IPS-18c (cell line): ENCODE measurements around the gene TCF12.

Experiments used
- H3K4me3 ChIP-seq: 2 replicates; pipeline ENCODE4 v1.7.0; 2013; ENCODE audit warnings: low read depth, mild to moderate bottlenecking, low read length, moderate library complexity; ENCODE audit not compliant: insufficient read depth
- H3K9me3 ChIP-seq: one replicate; pipeline ENCODE4 v1.6.1; 2013; ENCODE audit warnings: mild to moderate bottlenecking, low read length, moderate library complexity; ENCODE audit not compliant: control insufficient read depth, insufficient read depth

The TCF12 gene

GRCh38 chr15:57041416-57041815, 123.0 kb downstream of the TCF12 start:
- Histone ChIP-seq H3K4me3 (no peak overlapping the region), H3K9me3 (no peaks in the 10 kb centered on the region)

- Histone ChIP-seq H3K9me3 (no peaks in the 10 kb centered on the region), H3K4me3 (no peak overlapping the region)
Observed at GRCh38 chr15:57044072-57044702, 125.7 kb downstream of the TCF12 start.

GRCh38 chr15:57044970-57045369, 126.5 kb downstream of the TCF12 start:
- Histone ChIP-seq H3K4me3 (no peak overlapping the region), H3K9me3 (no peaks in the 10 kb centered on the region)

- Histone ChIP-seq H3K9me3 (no peaks in the 10 kb centered on the region), H3K4me3 (no peak overlapping the region)
Observed at GRCh38 chr15:57045741-57046382, 127.4 kb downstream of the TCF12 start.

GRCh38 chr15:57048930-57049549, 130.6 kb downstream of the TCF12 start:
- Histone ChIP-seq H3K4me3 (no peak overlapping the region), H3K9me3 (no peaks in the 10 kb centered on the region)

- H3K4me3 ChIP-seq, result no peak overlapping the region
- H3K9me3 ChIP-seq, result no peaks in the 10 kb centered on the region
Observed at GRCh38 chr15:57053470-57053869, 135.0 kb downstream of the TCF12 start.

GRCh38 chr15:57054204-57054750, 135.8 kb downstream of the TCF12 start:
- no peaks in the 10 kb centered on the region for H3K9me3 ChIP-seq
- H3K4me3 ChIP-seq, result no peak overlapping the region

GRCh38 chr15:57056357-57056756, 137.9 kb downstream of the TCF12 start:
- Histone ChIP-seq H3K4me3 (no peak overlapping the region), H3K9me3 (no peaks in the 10 kb centered on the region)

- Histone ChIP-seq H3K9me3 (no peaks in the 10 kb centered on the region), H3K4me3 (no peak overlapping the region)
Observed at GRCh38 chr15:57057134-57057930, 138.9 kb downstream of the TCF12 start.

- Histone ChIP-seq H3K4me3 (no peak overlapping the region), H3K9me3 (no peaks in the 10 kb centered on the region)
Observed at GRCh38 chr15:57059026-57059660, 140.7 kb downstream of the TCF12 start.

- no peak overlapping the region for H3K4me3 ChIP-seq
- no peaks in the 10 kb centered on the region for H3K9me3 ChIP-seq
Observed at GRCh38 chr15:57060799-57061198, 142.4 kb downstream of the TCF12 start.

GRCh38 chr15:57061281-57061680, 142.8 kb downstream of the TCF12 start:
- Histone ChIP-seq H3K9me3 (no peaks in the 10 kb centered on the region), H3K4me3 (no peak overlapping the region)

- Histone ChIP-seq H3K4me3 (no peak overlapping the region), H3K9me3 (no peaks in the 10 kb centered on the region)
Observed at GRCh38 chr15:57061696-57062095, 143.3 kb downstream of the TCF12 start.

- Histone ChIP-seq H3K4me3 (no peak overlapping the region), H3K9me3 (no peaks in the 10 kb centered on the region)
Observed at GRCh38 chr15:57064033-57064432, 145.6 kb downstream of the TCF12 start.

GRCh38 chr15:57069423-57069822, 151.0 kb downstream of the TCF12 start:
- no peaks in the 10 kb centered on the region for H3K9me3 ChIP-seq
- no peak overlapping the region for H3K4me3 ChIP-seq

GRCh38 chr15:57070674-57071073, 152.2 kb downstream of the TCF12 start:
- Histone ChIP-seq H3K4me3 (no peak overlapping the region), H3K9me3 (no peaks in the 10 kb centered on the region)

- Histone ChIP-seq H3K9me3 (no peaks in the 10 kb centered on the region), H3K4me3 (no peak overlapping the region)
Observed at GRCh38 chr15:57079446-57079845, 161.0 kb downstream of the TCF12 start.
